H9 (cell line): Measurements from ENCODE around the gene DOCK9. TPM values are rescaled to one million over a fixed set of nuclear protein-coding genes. Genes with fewer than 3 reads are reported as not detected.

ENCODE experiments used
- DNase-seq: peaks from one replicate; pipeline ENCODE4 v3.0.0-alpha.2; 2017
- H2AFZ ChIP-seq: one replicate; pipeline ENCODE4 v1.6.1; 2013; ENCODE audit warnings: mild to moderate bottlenecking, low read length, control low read depth, moderate library complexity
- H2AK5ac ChIP-seq: 2 replicates; pipeline ENCODE4 v1.6.1; 2013; ENCODE audit warnings: low read length, control low read depth, mixed read lengths; ENCODE audit not compliant: insufficient read length
- H2BK120ac ChIP-seq: one replicate; pipeline ENCODE4 v1.6.1; 2013; ENCODE audit warnings: low read depth, mild to moderate bottlenecking, low read length, control low read depth, inconsistent platforms; ENCODE audit not compliant: poor library complexity, severe bottlenecking
- H2BK12ac ChIP-seq: 2 replicates; pipeline ENCODE4 v1.6.1; 2013; ENCODE audit warnings: low read length, control low read depth, mixed read lengths, low read depth; ENCODE audit not compliant: insufficient read length
- H2BK15ac ChIP-seq: 2 replicates; pipeline ENCODE4 v1.6.1; 2013; ENCODE audit warnings: low read depth, low read length, control low read depth
- H2BK20ac ChIP-seq: one replicate; pipeline ENCODE4 v1.6.1; 2013; ENCODE audit warnings: low read depth, mild to moderate bottlenecking, low read length, control low read depth, inconsistent platforms; ENCODE audit not compliant: poor library complexity, severe bottlenecking
- H2BK5ac ChIP-seq: 2 replicates; pipeline ENCODE4 v1.6.1; 2013; ENCODE audit warnings: low read length, control low read depth, mixed read lengths; ENCODE audit not compliant: insufficient read length
- H3K14ac ChIP-seq: 2 replicates; pipeline ENCODE4 v1.6.1; 2013; ENCODE audit warnings: low read length, control low read depth; ENCODE audit not compliant: insufficient read depth
- H3K18ac ChIP-seq: 2 replicates; pipeline ENCODE4 v1.6.1; 2013; ENCODE audit warnings: low read depth, mild to moderate bottlenecking, mixed read lengths, low read length, control low read depth; ENCODE audit not compliant: insufficient read length
- H3K23ac ChIP-seq: 2 replicates; pipeline ENCODE4 v1.6.1; 2013; ENCODE audit warnings: low read length, control low read depth, mixed read lengths, low read depth; ENCODE audit not compliant: insufficient read length
- H3K23me2 ChIP-seq: 2 replicates; pipeline ENCODE4 v1.6.1; 2013; ENCODE audit warnings: low read depth, mild to moderate bottlenecking, mixed read lengths, low read length, control low read depth; ENCODE audit not compliant: insufficient read length, poor library complexity, severe bottlenecking
- H3K27ac ChIP-seq: 2 replicates; pipeline ENCODE4 v1.5.1; 2013; ENCODE audit warnings: low read length, control low read depth, mixed read lengths, low read depth; ENCODE audit not compliant: insufficient read length
- H3K27me3 ChIP-seq: 2 replicates; pipeline ENCODE4 v1.6.1; 2013; ENCODE audit warnings: low read length, control low read depth, inconsistent platforms; ENCODE audit not compliant: insufficient read depth
- H3K4ac ChIP-seq: 2 replicates; pipeline ENCODE4 v1.6.1; 2013; ENCODE audit warnings: low read depth, mild to moderate bottlenecking, control low read depth, inconsistent platforms, low read length, moderate library complexity
- H3K4me1 ChIP-seq: 2 replicates; pipeline ENCODE4 v1.6.1; 2013; ENCODE audit warnings: low read length, control low read depth, inconsistent platforms; ENCODE audit not compliant: insufficient read depth
- H3K4me2 ChIP-seq: 2 replicates; pipeline ENCODE4 v1.6.1; 2013; ENCODE audit warnings: low read length, control low read depth, mixed read lengths; ENCODE audit not compliant: insufficient read length, insufficient read depth
- H3K56ac ChIP-seq: 2 replicates; pipeline ENCODE4 v1.6.1; 2013; ENCODE audit warnings: low read depth, mild to moderate bottlenecking, mixed read lengths, low read length, control low read depth; ENCODE audit not compliant: insufficient read length
- H3K79me1 ChIP-seq: 2 replicates; pipeline ENCODE4 v1.6.1; 2013; ENCODE audit warnings: low read depth, mild to moderate bottlenecking, moderate library complexity, low read length, control low read depth, inconsistent platforms; ENCODE audit not compliant: insufficient read depth, poor library complexity, severe bottlenecking
- H3K79me2 ChIP-seq: 2 replicates; pipeline ENCODE4 v1.6.1; 2013; ENCODE audit warnings: low read length, control low read depth, inconsistent platforms; ENCODE audit not compliant: insufficient read depth
- H3K9ac ChIP-seq: 2 replicates; pipeline ENCODE4 v1.6.1; 2013; ENCODE audit warnings: low read length, control low read depth, mixed read lengths; ENCODE audit not compliant: insufficient read length; ENCODE audit errors: extremely low read depth
- H3K9me3 ChIP-seq: one replicate; pipeline ENCODE4 v1.6.1; 2013; ENCODE audit warnings: low read depth, low read length, inconsistent platforms; ENCODE audit not compliant: control insufficient read depth
- H3T11ph ChIP-seq: one replicate; pipeline ENCODE4 v1.6.1; 2013; ENCODE audit warnings: mild to moderate bottlenecking, low read length, control low read depth, inconsistent platforms
- H4K20me1 ChIP-seq: one replicate; pipeline ENCODE4 v1.6.1; 2013; ENCODE audit not compliant: control insufficient read depth, insufficient read length, insufficient read depth
- H4K5ac ChIP-seq: 2 replicates; pipeline ENCODE4 v1.6.1; 2013; ENCODE audit warnings: low read depth, mild to moderate bottlenecking, mixed read lengths, low read length, control low read depth; ENCODE audit not compliant: insufficient read length
- H4K8ac ChIP-seq: replicated peaks from 2 replicates; pipeline ENCODE4 v1.6.1; 2013; ENCODE audit warnings: low read length, control low read depth, mixed read lengths, low read depth; ENCODE audit not compliant: insufficient read length
- H4K91ac ChIP-seq: 2 replicates; pipeline ENCODE4 v1.6.1; 2013; ENCODE audit warnings: low read depth, mild to moderate bottlenecking, moderate library complexity, mixed read lengths, low read length, control low read depth; ENCODE audit not compliant: insufficient read length
- H3K27ac Mint-ChIP-seq, 3 experiments: 2 replicates in 2 of 3; 3 replicates in 1 of 3; pipeline ENCODE4 v1.8.0; 2020 to 2021; ENCODE audit warnings: mixed read lengths in 3 of 3, mild to moderate bottlenecking in 1 of 3, moderate library complexity in 1 of 3
- H3K27me3 Mint-ChIP-seq: 2 replicates; pipeline ENCODE4 v1.8.0; 2021; ENCODE audit warnings: low read depth, mild to moderate bottlenecking, moderate library complexity, mixed read lengths
- H3K36me3 Mint-ChIP-seq, 3 experiments: 2 replicates in 2 of 3; 3 replicates in 1 of 3; pipeline ENCODE4 v1.8.0; 2020 to 2021; ENCODE audit warnings: low read depth in 3 of 3, mixed read lengths in 3 of 3; ENCODE audit not compliant: insufficient read depth in 1 of 3
- H3K4me1 Mint-ChIP-seq, 2 experiments: 2 replicates each; pipeline ENCODE4 v1.8.0; 2020; ENCODE audit warnings: mixed read lengths in 2 of 2
- H3K4me3 Mint-ChIP-seq, 2 experiments: 2 replicates in 1 of 2; 3 replicates in 1 of 2; pipeline ENCODE4 v1.8.0; 2020 to 2021; ENCODE audit warnings: mild to moderate bottlenecking in 2 of 2, mixed read lengths in 2 of 2, moderate library complexity in 1 of 2
- H3K9me3 Mint-ChIP-seq, 2 experiments: 2 replicates in 1 of 2; 3 replicates in 1 of 2; pipeline ENCODE4 v1.8.0; 2020; ENCODE audit warnings: mild to moderate bottlenecking in 2 of 2, mixed read lengths in 2 of 2, moderate library complexity in 1 of 2
- CTCF ChIP-seq: fragments of 200-600 bp; sonication (generic); conservative IDR thresholded peaks from 3 replicates; pipeline ENCODE4 v1.8.0; 2021; ENCODE audit warnings: antibody characterized with exemption, mild to moderate bottlenecking
- WGBS: extraction: QIAGEN DNeasy Blood & Tissue Kit; methylation state at CpG from one replicate; pipeline ENCODE4 v1.1.7; 2013; ENCODE audit warnings: missing lambda C conversion rate, low lambda C conversion rate, mixed read lengths; ENCODE audit not compliant: insufficient read length; ENCODE audit errors: extremely low coverage; 5-methylcytosine and 5-hydroxymethylcytosine counted together
- total RNA-seq: library from RNA; stranded (reverse); gene quantifications from 2 replicates; pipeline ENCODE4 v1.2.1, GENCODE V29; 2021

DOCK9 gene
- total RNA-seq, 1 experiment from 2014 or later, result 23.0 TPM

DNA sequence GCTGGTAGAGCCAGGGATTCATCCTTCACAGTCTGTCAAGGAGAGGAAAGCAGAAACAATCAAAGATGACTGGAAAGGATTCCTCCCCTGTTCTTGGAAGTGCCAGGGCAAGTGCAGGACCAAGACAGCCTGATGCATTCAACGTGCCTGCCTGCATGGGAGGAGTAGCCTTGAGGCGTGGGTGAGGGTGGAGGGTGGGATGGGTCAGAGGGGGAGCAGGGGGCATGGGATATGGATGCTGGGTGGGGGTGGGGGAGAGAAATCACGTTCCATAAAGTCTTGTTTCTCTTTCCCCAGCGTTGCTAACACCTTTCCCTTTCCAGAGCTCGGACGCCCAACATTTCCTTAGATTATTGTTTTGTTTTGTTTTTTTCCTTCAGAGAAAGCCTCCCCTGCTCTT lies 117.4 kb downstream of the DOCK9 start:
- Mint-ChIP-seq H3K9me3 (no peaks in the 10 kb centered on the region), H3K4me3 (no peak overlapping the region), H3K4me1 (no peaks in the 10 kb centered on the region), H3K36me3 (peaks cover 0 to 14% (median 7%) of the 10 kb centered on the region in 3 experiments; a peak in 4 of 7 replicates), H3K27me3 (no peaks in the 10 kb centered on the region), H3K27ac (no peak overlapping the region)
- no peaks in the 10 kb centered on the region for H3K9me3 ChIP-seq
- H3K9ac ChIP-seq, result no peak overlapping the region
- H3K79me1 ChIP-seq, result no peaks in the 10 kb centered on the region
- no peak overlapping the region for H2BK5ac ChIP-seq
- no peak overlapping the region for H2BK15ac ChIP-seq
- H4K5ac ChIP-seq, result no peak overlapping the region
- H2BK120ac ChIP-seq, result no peak overlapping the region
- H3K27ac ChIP-seq, result no peak overlapping the region
- no peak overlapping the region for H2AFZ ChIP-seq
- no peak overlapping the region for H4K8ac ChIP-seq
- H4K91ac ChIP-seq, result no peak overlapping the region
- H2BK20ac ChIP-seq, result no peak overlapping the region
- no peak overlapping the region for H3K23ac ChIP-seq
- no peak overlapping the region for H3K4ac ChIP-seq
- H3K79me2 ChIP-seq, result no peaks in the 10 kb centered on the region
- no peak overlapping the region for H2AK5ac ChIP-seq
- H3K14ac ChIP-seq, result no peak overlapping the region
- H2BK12ac ChIP-seq, result no peak overlapping the region
- no peak overlapping the region for H3K4me2 ChIP-seq
- no peak for TF ChIP-seq CTCF
- no CpG with 5 or more reads among the region's 6 CpGs for WGBS
- H3K23me2 ChIP-seq, result no peaks in the 10 kb centered on the region
- no peak for DNase-seq
- no peaks in the 10 kb centered on the region for H3K4me1 ChIP-seq
- H4K20me1 ChIP-seq, result no peaks in the 10 kb centered on the region
- H3K18ac ChIP-seq, result no peak overlapping the region
- H3K27me3 ChIP-seq, result no peaks in the 10 kb centered on the region
- H3K56ac ChIP-seq, result no peak overlapping the region
- no peak overlapping the region for H3T11ph ChIP-seq
